SK-N-SH (cell line): ENCODE results near the gene DDT. TPM values are rescaled to one million over a fixed set of nuclear protein-coding genes. Genes with fewer than 3 reads are reported as not detected.

Experiments used
- CTCF ChIA-PET: fragments of 300-600, 350-600 bp; formaldehyde crosslinking; extraction: SDS; loops from one replicate; lab custom pipeline; 2021; lab: Yijun Ruan, JAX
- POLR2A ChIA-PET: fragments of 350-600 bp; sonication (Branson Sonifier 250); formaldehyde crosslinking; extraction: SDS; loops from one replicate; lab custom pipeline; 2020; ENCODE audit warnings: antibody characterized with exemption, inconsistent platforms; lab: Yijun Ruan, JAX
- DNase-seq: peaks from one replicate; pipeline ENCODE4 v3.0.0; 2012
- H2AFZ ChIP-seq: fragments of 200-600 bp; sonication (generic); 2 replicates; pipeline ENCODE4 v1.8.1; 2016; ENCODE audit warnings: antibody characterized with exemption, mild to moderate bottlenecking, low read depth
- H3F3A ChIP-seq: fragments of 200-600 bp; sonication (generic); replicated peaks from 2 replicates; pipeline ENCODE3; 2016; ENCODE audit warnings: antibody characterized with exemption, mild to moderate bottlenecking; ENCODE audit not compliant: insufficient read depth
- H3K27ac ChIP-seq, 2 experiments: fragments of 200-500 bp in 1 of 2; fragments of 200-600 bp in 1 of 2; sonication (Bioruptor generic) in 1 of 2; sonication (generic), shearing (Covaris generic) in 1 of 2; 2 replicates each; pipeline versions ENCODE4 v1.5.1 to v1.6.1; 2014 to 2016; ENCODE audit warnings: low read depth in 2 of 2, inconsistent platforms in 1 of 2, low read length in 1 of 2, mild to moderate bottlenecking in 1 of 2, mixed read lengths in 1 of 2
- H3K27me3 ChIP-seq: fragments of 200-600 bp; sonication (generic), shearing (Covaris generic); 2 replicates; pipeline ENCODE4 v1.6.1; 2016; ENCODE audit warnings: mixed run types; ENCODE audit not compliant: insufficient read depth
- H3K36me3 ChIP-seq, 2 experiments: fragments of 200-500 bp in 1 of 2; fragments of 200-600 bp in 1 of 2; sonication (Bioruptor generic) in 1 of 2; sonication (generic) in 1 of 2; replicated peaks in 1 of 2; 2 replicates each; pipeline versions ENCODE3 to v1.5.1; 2014 to 2016; ENCODE audit warnings: low read length in 1 of 2, mild to moderate bottlenecking in 1 of 2; ENCODE audit not compliant: insufficient read depth in 2 of 2, control insufficient read depth in 1 of 2
- H3K4me1 ChIP-seq, 2 experiments: fragments of 200-500 bp in 1 of 2; fragments of 200-600 bp in 1 of 2; sonication (Bioruptor generic) in 1 of 2; sonication (generic), shearing (Covaris generic) in 1 of 2; 2 replicates each; pipeline versions ENCODE4 v1.5.1 to v1.6.1; 2014 to 2016; ENCODE audit warnings: low read depth in 1 of 2, low read length in 1 of 2, mixed run types in 1 of 2; ENCODE audit not compliant: insufficient read depth in 2 of 2, control insufficient read depth in 1 of 2
- H3K4me2 ChIP-seq: fragments of 200-600 bp; sonication (generic), shearing (Covaris generic); 2 replicates; pipeline ENCODE4 v1.6.1; 2017; ENCODE audit warnings: mixed run types
- H3K4me3 ChIP-seq, 2 experiments: fragments of 200-500 bp in 1 of 2; fragments of 200-600 bp in 1 of 2; sonication (Bioruptor generic) in 1 of 2; sonication (generic), shearing (Covaris generic) in 1 of 2; 2 replicates each; pipeline versions ENCODE4 v1.5.1 to v1.8.1; 2014 to 2016; ENCODE audit warnings: low read depth in 2 of 2, inconsistent platforms in 1 of 2, low read length in 1 of 2, mild to moderate bottlenecking in 1 of 2, mixed read lengths in 1 of 2, moderate library complexity in 1 of 2
- H3K79me2 ChIP-seq: fragments of 200-600 bp; sonication (generic); 2 replicates; pipeline ENCODE4 v1.8.1; 2017; ENCODE audit warnings: mild to moderate bottlenecking; ENCODE audit not compliant: insufficient read depth
- H3K9ac ChIP-seq: fragments of 200-600 bp; sonication (generic); 2 replicates; pipeline ENCODE4 v1.6.1; 2017; ENCODE audit warnings: mixed run types
- H3K9me2 ChIP-seq: fragments of 200-600 bp; sonication (generic); 2 replicates; pipeline ENCODE4 v1.6.1; 2017; ENCODE audit warnings: mixed run types
- H3K9me3 ChIP-seq: fragments of 200-600 bp; sonication (generic); 2 replicates; pipeline ENCODE4 v1.6.1; 2017; ENCODE audit warnings: mixed run types, mild to moderate bottlenecking, moderate library complexity
- H4K20me1 ChIP-seq: fragments of 200-600 bp; sonication (generic); 2 replicates; pipeline ENCODE4 v1.6.1; 2017; ENCODE audit warnings: mild to moderate bottlenecking, mixed run types; ENCODE audit not compliant: insufficient read depth
- CTCF ChIP-seq: fragments of 200-600 bp; sonication (generic); IDR thresholded peaks from 2 replicates; pipeline ENCODE4 v1.6.1; 2017; ENCODE audit warnings: antibody characterized with exemption, mild to moderate bottlenecking, moderate library complexity
- FOSL2 ChIP-seq: IDR thresholded peaks from 2 replicates; pipeline ENCODE4 v1.4.0; 2012; ENCODE audit warnings: low read depth, mild to moderate bottlenecking, moderate library complexity, borderline replicate concordance
- FOXJ3 ChIP-seq: sonication (generic); formaldehyde crosslinking; IDR thresholded peaks from 2 replicates; pipeline ENCODE4 v1.5.1; 2020; ENCODE audit warnings: mild to moderate bottlenecking, missing genetic modification reagents
- RAD21 ChIP-seq: IDR thresholded peaks from 2 replicates; pipeline ENCODE4 v1.6.1; 2012; ENCODE audit warnings: mild to moderate bottlenecking, low read length
- REST ChIP-seq: IDR thresholded peaks from 2 replicates; pipeline ENCODE4 v1.6.1; 2012; ENCODE audit warnings: mild to moderate bottlenecking, low read depth, low read length, moderate library complexity
- RFX5 ChIP-seq: IDR thresholded peaks from 2 replicates; pipeline ENCODE4 v1.6.1; 2012; ENCODE audit warnings: mild to moderate bottlenecking, improper control_type of control experiment, low read length
- RXRA ChIP-seq: IDR thresholded peaks from 2 replicates; pipeline ENCODE4 v1.4.0; 2012; ENCODE audit warnings: low read depth, mild to moderate bottlenecking, borderline replicate concordance
- TEAD4 ChIP-seq: IDR thresholded peaks from 2 replicates; pipeline ENCODE4 v1.4.0; 2012; ENCODE audit warnings: mild to moderate bottlenecking, borderline replicate concordance; ENCODE audit not compliant: insufficient read depth
- YY1 ChIP-seq: IDR thresholded peaks from 2 replicates; pipeline ENCODE4 v1.4.0; 2012; ENCODE audit warnings: low read depth, mild to moderate bottlenecking
- WGBS: methylation state at CpG from one replicate; pipeline ENCODE4 v1.1.6; 2017; ENCODE audit warnings: low lambda C conversion rate; 5-methylcytosine and 5-hydroxymethylcytosine counted together
- polyA plus RNA-seq, 3 experiments: library from polyadenylated mRNA; depleted of rRNA; stranded (reverse); fragments of >200 nt; gene quantifications; 2 replicates each; pipeline ENCODE4 v1.2.3, GENCODE V29; 2012
- TF ChIP-seq, protein P1 (sequence below): fragments of 150-350 bp; IDR thresholded peaks from 2 replicates; pipeline ENCODE4 v1.6.1; 2017; ENCODE audit warnings: antibody characterized with exemption, low read length, low read depth, borderline replicate concordance
- TF ChIP-seq, protein P2 (sequence below): fragments of 150-350 bp; IDR thresholded peaks from 2 replicates; pipeline ENCODE4 v1.6.1; 2016; ENCODE audit warnings: mild to moderate bottlenecking, low read depth, low read length

The DDT gene
- polyA plus RNA-seq, 1 of the 3 experiments (the other 2 are of a cell fraction): 198 TPM

DNA sequence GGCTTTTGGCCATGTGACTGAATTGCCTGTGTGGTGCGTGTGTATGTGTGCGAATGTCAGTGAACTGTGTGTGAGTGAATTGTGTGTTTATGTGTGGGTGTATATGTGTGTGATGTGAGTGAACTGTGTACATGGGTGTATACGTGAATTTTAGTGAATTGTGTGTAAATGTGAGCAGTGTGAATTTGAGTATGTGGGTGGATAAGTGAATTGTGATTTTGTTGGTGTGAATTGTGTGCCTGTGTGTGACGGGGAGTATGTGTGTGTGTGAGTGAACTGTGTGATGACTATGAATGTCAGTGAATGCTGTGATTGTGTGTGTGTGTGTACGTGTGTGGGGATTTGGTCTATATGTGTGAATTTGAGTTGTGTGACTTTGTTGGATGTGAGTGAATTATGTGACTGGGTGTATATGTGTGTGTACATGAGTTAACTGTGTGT, 4.0 kb downstream of the DDT start:
- Histone ChIP-seq H3K36me3 (peaks cover 16 to 20% of the 10 kb centered on the region in 2 experiments), H4K20me1 (no peaks in the 10 kb centered on the region), H3K9me2 (no peaks in the 10 kb centered on the region), H3K9ac (no peak overlapping the region), H3K4me2 (no peak overlapping the region), H3K4me1 (no peaks in the 10 kb centered on the region; a peak in 1 of 4 replicates), H3K79me2 (peaks cover 28% of the 10 kb centered on the region; the same call in 1 of the 2 replicates), H2AFZ (no peak overlapping the region), H3K9me3 (no peaks in the 10 kb centered on the region), H3K27ac (no peak overlapping the region), H3K27me3 (no peaks in the 10 kb centered on the region), H3F3A (peaks cover 5% of the 10 kb centered on the region), H3K4me3 (no peak overlapping the region)
- no peak for TF ChIP-seq RAD21
- no peak for TF ChIP-seq CTCF
- TF ChIP-seq RXRA: no peak
- no peak for TF ChIP-seq TEAD4
- no peak for TF ChIP-seq REST
- TF ChIP-seq FOSL2: no peak
- TF ChIP-seq, protein P1, sequence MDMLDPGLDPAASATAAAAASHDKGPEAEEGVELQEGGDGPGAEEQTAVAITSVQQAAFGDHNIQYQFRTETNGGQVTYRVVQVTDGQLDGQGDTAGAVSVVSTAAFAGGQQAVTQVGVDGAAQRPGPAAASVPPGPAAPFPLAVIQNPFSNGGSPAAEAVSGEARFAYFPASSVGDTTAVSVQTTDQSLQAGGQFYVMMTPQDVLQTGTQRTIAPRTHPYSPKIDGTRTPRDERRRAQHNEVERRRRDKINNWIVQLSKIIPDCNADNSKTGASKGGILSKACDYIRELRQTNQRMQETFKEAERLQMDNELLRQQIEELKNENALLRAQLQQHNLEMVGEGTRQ: no peak
- TF ChIP-seq, protein P2, sequence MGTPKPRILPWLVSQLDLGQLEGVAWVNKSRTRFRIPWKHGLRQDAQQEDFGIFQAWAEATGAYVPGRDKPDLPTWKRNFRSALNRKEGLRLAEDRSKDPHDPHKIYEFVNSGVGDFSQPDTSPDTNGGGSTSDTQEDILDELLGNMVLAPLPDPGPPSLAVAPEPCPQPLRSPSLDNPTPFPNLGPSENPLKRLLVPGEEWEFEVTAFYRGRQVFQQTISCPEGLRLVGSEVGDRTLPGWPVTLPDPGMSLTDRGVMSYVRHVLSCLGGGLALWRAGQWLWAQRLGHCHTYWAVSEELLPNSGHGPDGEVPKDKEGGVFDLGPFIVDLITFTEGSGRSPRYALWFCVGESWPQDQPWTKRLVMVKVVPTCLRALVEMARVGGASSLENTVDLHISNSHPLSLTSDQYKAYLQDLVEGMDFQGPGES: no peak
- TF ChIP-seq FOXJ3: no peak
- TF ChIP-seq YY1: no peak
- TF ChIP-seq RFX5: no peak
- ChIA-PET POLR2A (no interaction called here), CTCF (no interaction called here)
- WGBS: 93% methylated on average over 5 of the region's 5 CpGs
- DNase-seq: no peak
